HL-60/S4 (cell line): ENCODE measurements around the gene CFAP97.
"Not testable (repeated sequence)": the region's sequence is repeated elsewhere in the genome, so short reads cannot be mapped to it uniquely, and the experiment has no call there.

Experiments
- in situ Hi-C: fragments of 300-500 bp; cut with MboI; formaldehyde crosslinking; loops from 2 replicates; pipeline ENCODE4 v1.14.3; 2022; ENCODE audit warnings: low sequenced_read_pairs

The CFAP97 gene

GRCh38 chr4:185203486-185204237, at the start of gene CFAP97:
Gene CFAP97 (minus strand): TSS chr4:185204000. CDS start chr4:185191196, 12,804 bp downstream.
- in situ Hi-C loops: no loop called here

GRCh38 chr4:185249105-185249504, 45.3 kb upstream of the CFAP97 start:
- in situ Hi-C loops: no loop called here

- in situ Hi-C loops: no loop called here
These were observed 44.7 kb upstream of the CFAP97 start for GRCh38 chr4:185248393-185249039.

GRCh38 chr4:185247151-185247550, 43.4 kb upstream of the CFAP97 start:
- in situ Hi-C loops: no loop called here

- in situ Hi-C loops: no loop called here
These were observed 42.7 kb upstream of the CFAP97 start for GRCh38 chr4:185246453-185246852.

- in situ Hi-C loops: no loop called here
These were observed 41.0 kb upstream of the CFAP97 start for GRCh38 chr4:185244763-185245162.

- in situ Hi-C loops: no loop called here
These were observed 40.1 kb upstream of the CFAP97 start for GRCh38 chr4:185243879-185244278.

GRCh38 chr4:185242749-185243533, 39.1 kb upstream of the CFAP97 start:
- in situ Hi-C loops: no loop called here

GRCh38 chr4:185240486-185240885, 36.7 kb upstream of the CFAP97 start:
- in situ Hi-C loops: not testable (repeated sequence)

- in situ Hi-C loops: no loop called here
These were observed 35.0 kb upstream of the CFAP97 start for GRCh38 chr4:185238750-185239149.

- in situ Hi-C loops: no loop called here
These were observed 34.4 kb upstream of the CFAP97 start for GRCh38 chr4:185238215-185238681.

- in situ Hi-C loops: no loop called here
These were observed 33.4 kb upstream of the CFAP97 start for GRCh38 chr4:185237175-185237574.

- in situ Hi-C loops: no loop called here
These were observed 32.2 kb upstream of the CFAP97 start for GRCh38 chr4:185235843-185236503.

GRCh38 chr4:185235119-185235842, 31.5 kb upstream of the CFAP97 start:
- in situ Hi-C loops: no loop called here

GRCh38 chr4:185232370-185232769, 28.6 kb upstream of the CFAP97 start:
- in situ Hi-C loops: no loop called here

GRCh38 chr4:185229021-185229818, 25.4 kb upstream of the CFAP97 start:
- in situ Hi-C loops: no loop called here

- in situ Hi-C loops: no loop called here
These were observed 24.0 kb upstream of the CFAP97 start for GRCh38 chr4:185227713-185228278.

- in situ Hi-C loops: no loop called here
These were observed 23.3 kb upstream of the CFAP97 start for GRCh38 chr4:185227131-185227551.

GRCh38 chr4:185225940-185226339, 22.1 kb upstream of the CFAP97 start:
- in situ Hi-C loops: no loop called here
